ENCODE data around the gene CCNY.

Gene CCNY

GRCh38 chr10:35545878-35546590, 209.7 kb downstream of the CCNY start:
- H3K4me2 ChIP-seq (ENCODE audit: low read depth, low read length, poor library complexity, severe bottlenecking), result no peak overlapping the region

DNA sequence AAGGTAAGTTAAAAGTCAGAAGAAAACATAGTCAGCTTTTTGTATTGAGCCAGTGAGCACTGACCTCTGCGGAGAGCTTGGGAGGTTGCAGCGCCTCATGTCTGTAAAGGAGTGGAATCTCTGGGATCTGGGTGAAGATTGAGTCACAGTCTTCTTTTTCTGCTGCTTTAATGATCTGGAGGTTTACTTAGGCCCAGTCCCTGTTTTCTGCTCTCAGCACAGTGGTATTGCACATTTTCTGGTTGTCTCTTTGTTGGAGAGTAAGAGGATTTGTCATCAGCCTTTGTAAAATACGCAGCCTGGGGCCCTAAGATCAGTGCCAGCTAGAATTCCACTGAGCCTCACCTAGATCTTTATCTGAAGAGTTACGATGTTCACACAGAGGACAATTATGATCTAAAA, 210.5 kb downstream of the CCNY start:
- H3F3A ChIP-seq (ENCODE audit: low read depth), result no peaks in the 10 kb centered on the region
- H3K9me3 ChIP-seq (ENCODE audit: insufficient read depth, low read depth, low read length), result no peaks in the 10 kb centered on the region
- no peaks in the 10 kb centered on the region for H4K20me1 ChIP-seq (ENCODE audit: insufficient read depth, low read length, poor library complexity, severe bottlenecking)
- no peaks in the 10 kb centered on the region for H3K27me3 ChIP-seq (ENCODE audit: insufficient read depth, low read length, poor library complexity, severe bottlenecking)
- H3K9me2 ChIP-seq (replicated peaks; ENCODE audit: low read depth, low read length), result no peaks in the 10 kb centered on the region
- no peak overlapping the region for H3K4me3 ChIP-seq (ENCODE audit: low read length, poor library complexity, severe bottlenecking)
- no peak overlapping the region for H3K9ac ChIP-seq (ENCODE audit: low read depth, low read length, poor library complexity, severe bottlenecking)
- peaks cover 5% of the 10 kb centered on the region; the same call in 1 of the 2 replicates for H3K79me2 ChIP-seq (ENCODE audit: insufficient read depth, low read length)
- no peaks in the 10 kb centered on the region for H3K4me1 ChIP-seq (ENCODE audit: insufficient read depth, low read length, poor library complexity, severe bottlenecking)
- TF ChIP-seq, protein P1, sequence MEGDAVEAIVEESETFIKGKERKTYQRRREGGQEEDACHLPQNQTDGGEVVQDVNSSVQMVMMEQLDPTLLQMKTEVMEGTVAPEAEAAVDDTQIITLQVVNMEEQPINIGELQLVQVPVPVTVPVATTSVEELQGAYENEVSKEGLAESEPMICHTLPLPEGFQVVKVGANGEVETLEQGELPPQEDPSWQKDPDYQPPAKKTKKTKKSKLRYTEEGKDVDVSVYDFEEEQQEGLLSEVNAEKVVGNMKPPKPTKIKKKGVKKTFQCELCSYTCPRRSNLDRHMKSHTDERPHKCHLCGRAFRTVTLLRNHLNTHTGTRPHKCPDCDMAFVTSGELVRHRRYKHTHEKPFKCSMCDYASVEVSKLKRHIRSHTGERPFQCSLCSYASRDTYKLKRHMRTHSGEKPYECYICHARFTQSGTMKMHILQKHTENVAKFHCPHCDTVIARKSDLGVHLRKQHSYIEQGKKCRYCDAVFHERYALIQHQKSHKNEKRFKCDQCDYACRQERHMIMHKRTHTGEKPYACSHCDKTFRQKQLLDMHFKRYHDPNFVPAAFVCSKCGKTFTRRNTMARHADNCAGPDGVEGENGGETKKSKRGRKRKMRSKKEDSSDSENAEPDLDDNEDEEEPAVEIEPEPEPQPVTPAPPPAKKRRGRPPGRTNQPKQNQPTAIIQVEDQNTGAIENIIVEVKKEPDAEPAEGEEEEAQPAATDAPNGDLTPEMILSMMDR (conservative IDR thresholded peaks at IDR 0.05; ENCODE audit: low read length), result no peak
- TF ChIP-seq EZH2phosphoT487 (IDR thresholded peaks at IDR 0.05; ENCODE audit: borderline replicate concordance), result no peak
- H3K36me3 ChIP-seq (ENCODE audit: insufficient read depth, low read length), result peaks cover 53% of the 10 kb centered on the region; the same call in 1 of the 2 replicates
- H3K4me2 ChIP-seq (ENCODE audit: low read depth, low read length, poor library complexity, severe bottlenecking), result no peak overlapping the region
- no peak overlapping the region for H2AFZ ChIP-seq (ENCODE audit: low read length)

More at GRCh38 chr10:35545878-35546590, 209.7 kb downstream of the CCNY start:
- no peaks in the 10 kb centered on the region for H3K27me3 ChIP-seq (ENCODE audit: insufficient read depth, low read length, poor library complexity, severe bottlenecking)
- H3K79me2 ChIP-seq (ENCODE audit: insufficient read depth, low read length), result peaks cover 11% of the 10 kb centered on the region; the same call in 1 of the 2 replicates
- no peaks in the 10 kb centered on the region for H3K9me3 ChIP-seq (ENCODE audit: insufficient read depth, low read depth, low read length)
- no peak overlapping the region for H2AFZ ChIP-seq (ENCODE audit: low read length)
- TF ChIP-seq, protein P1 (conservative IDR thresholded peaks at IDR 0.05; ENCODE audit: low read length), result no peak
- no peak for TF ChIP-seq EZH2phosphoT487 (IDR thresholded peaks at IDR 0.05; ENCODE audit: borderline replicate concordance)
- H3F3A ChIP-seq (ENCODE audit: low read depth), result no peaks in the 10 kb centered on the region
- no peaks in the 10 kb centered on the region for H3K9me2 ChIP-seq (replicated peaks; ENCODE audit: low read depth, low read length)
- no peaks in the 10 kb centered on the region for H3K4me1 ChIP-seq (ENCODE audit: insufficient read depth, low read length, poor library complexity, severe bottlenecking)
- no peaks in the 10 kb centered on the region for H4K20me1 ChIP-seq (ENCODE audit: insufficient read depth, low read length, poor library complexity, severe bottlenecking)
- no peak overlapping the region for H3K4me3 ChIP-seq (ENCODE audit: low read length, poor library complexity, severe bottlenecking)
- H3K36me3 ChIP-seq (ENCODE audit: insufficient read depth, low read length), result peaks cover 56% of the 10 kb centered on the region; the same call in 1 of the 2 replicates
- no peak overlapping the region for H3K9ac ChIP-seq (ENCODE audit: low read depth, low read length, poor library complexity, severe bottlenecking)

DNA sequence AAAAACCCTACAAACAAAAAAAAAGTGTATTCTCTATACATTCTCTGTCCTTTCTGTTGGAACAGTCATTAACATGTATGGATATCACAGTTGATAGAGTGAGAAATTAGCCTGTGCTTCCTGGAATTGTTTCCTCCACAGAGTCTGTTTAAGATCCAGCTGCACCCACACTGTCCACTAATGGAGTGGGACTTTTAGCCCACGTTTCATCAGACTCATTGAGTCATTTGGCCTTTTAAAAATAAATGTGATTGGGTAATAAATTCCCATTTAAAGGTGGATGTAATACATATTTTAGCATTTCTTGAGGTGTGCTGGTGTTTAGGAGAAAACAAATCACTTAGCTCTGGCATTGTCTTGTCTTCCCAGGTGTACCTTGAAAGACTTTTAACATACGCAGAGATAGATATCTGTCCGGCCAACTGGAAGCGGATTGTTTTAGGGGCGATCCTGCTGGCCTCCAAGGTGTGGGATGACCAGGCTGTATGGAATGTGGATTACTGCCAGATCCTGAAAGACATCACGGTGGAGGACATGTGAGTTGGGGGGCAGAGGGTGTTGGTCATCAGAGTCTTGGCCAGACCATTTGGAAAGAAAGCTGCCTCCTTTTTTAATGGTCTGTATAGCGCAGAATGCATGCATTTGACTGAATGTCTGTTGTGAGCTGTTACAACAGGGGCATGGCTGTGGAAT, 216.5 kb downstream of the CCNY start:
- no peak for TF ChIP-seq EZH2phosphoT487 (IDR thresholded peaks at IDR 0.05; ENCODE audit: borderline replicate concordance)
- TF ChIP-seq, protein P1 (conservative IDR thresholded peaks at IDR 0.05; ENCODE audit: low read length), result no peak
- H3F3A ChIP-seq (ENCODE audit: low read depth), result no peaks in the 10 kb centered on the region
- no peaks in the 10 kb centered on the region for H3K9me3 ChIP-seq (ENCODE audit: insufficient read depth, low read depth, low read length)
- H3K79me2 ChIP-seq (ENCODE audit: insufficient read depth, low read length), result no peaks in the 10 kb centered on the region
- H4K20me1 ChIP-seq (ENCODE audit: insufficient read depth, low read length, poor library complexity, severe bottlenecking), result no peaks in the 10 kb centered on the region
- H3K9ac ChIP-seq (ENCODE audit: low read depth, low read length, poor library complexity, severe bottlenecking), result no peak overlapping the region
- H3K27me3 ChIP-seq (ENCODE audit: insufficient read depth, low read length, poor library complexity, severe bottlenecking), result no peaks in the 10 kb centered on the region
- H2AFZ ChIP-seq (ENCODE audit: low read length), result no peak overlapping the region
- no peaks in the 10 kb centered on the region for H3K9me2 ChIP-seq (replicated peaks; ENCODE audit: low read depth, low read length)
- H3K4me3 ChIP-seq (ENCODE audit: low read length, poor library complexity, severe bottlenecking), result no peak overlapping the region
- no peaks in the 10 kb centered on the region for H3K4me1 ChIP-seq (ENCODE audit: insufficient read depth, low read length, poor library complexity, severe bottlenecking)
- H3K4me2 ChIP-seq (ENCODE audit: low read depth, low read length, poor library complexity, severe bottlenecking), result no peak overlapping the region
- peaks cover 68% of the 10 kb centered on the region for H3K36me3 ChIP-seq (ENCODE audit: insufficient read depth, low read length)

Measured in Loucy (cell line).